Keratinocyte (primary cell): ENCODE results near the gene PDRG1. TPM values are rescaled to one million over a fixed set of nuclear protein-coding genes. Genes with fewer than 3 reads are reported as not detected.

Experiments
- DNase-seq: peaks from one replicate; pipeline ENCODE4 v3.0.0-alpha.2; 2011; ENCODE audit warnings: low read depth, missing footprints, low spot score
- FAIRE-seq: peaks from 2 replicates; lab custom pipeline; 2011; peaks lifted over from hg19 to GRCh38; lab: Jason Lieb, UNC
- H2AFZ ChIP-seq: 2 replicates; pipeline ENCODE4 v1.6.0; 2012; ENCODE audit warnings: low read length, control low read depth, inconsistent platforms; ENCODE audit not compliant: control insufficient read depth
- H3K27ac ChIP-seq: 2 replicates; pipeline ENCODE4 v1.5.1; 2011; ENCODE audit warnings: low read length; ENCODE audit not compliant: control insufficient read depth, insufficient read depth
- H3K27me3 ChIP-seq: 3 replicates; pipeline ENCODE4 v1.6.0; 2011; ENCODE audit warnings: low read length; ENCODE audit not compliant: control insufficient read depth, insufficient read depth; ENCODE audit errors: extremely low read depth
- H3K36me3 ChIP-seq, 2 experiments: 2 replicates in 1 of 2; 3 replicates in 1 of 2; pipeline ENCODE4 v1.5.1; 2011; ENCODE audit warnings: low read length in 2 of 2, mild to moderate bottlenecking in 1 of 2; ENCODE audit not compliant: control insufficient read depth in 2 of 2, insufficient read depth in 2 of 2; ENCODE audit errors: extremely low read depth in 1 of 2
- H3K4me1 ChIP-seq: 3 replicates; pipeline ENCODE4 v1.5.1; 2011; ENCODE audit warnings: low read length; ENCODE audit not compliant: control insufficient read depth, insufficient read depth; ENCODE audit errors: extremely low read depth
- H3K4me2 ChIP-seq: 3 replicates; pipeline ENCODE4 v1.6.0; 2011; ENCODE audit warnings: low read depth, low read length; ENCODE audit not compliant: control insufficient read depth, insufficient read depth; ENCODE audit errors: extremely low read depth
- H3K4me3 ChIP-seq, 3 experiments: fragments of 200-600 bp in 1 of 3; sonication (generic) in 1 of 3; 2 replicates in 2 of 3; 3 replicates in 1 of 3; pipeline ENCODE4 v1.5.1; 2011 to 2016; ENCODE audit warnings: low read length in 3 of 3, mild to moderate bottlenecking in 3 of 3, control low read depth in 2 of 3, inconsistent platforms in 1 of 3, low read depth in 1 of 3, mixed read lengths in 1 of 3, mixed run types in 1 of 3, moderate library complexity in 1 of 3; ENCODE audit not compliant: control insufficient read depth in 2 of 3, insufficient read depth in 2 of 3; ENCODE audit errors: extremely low read depth in 1 of 3
- H3K79me2 ChIP-seq: 2 replicates; pipeline ENCODE4 v1.6.0; 2012; ENCODE audit warnings: low read length; ENCODE audit not compliant: control insufficient read depth, insufficient read depth
- H3K9ac ChIP-seq: 3 replicates; pipeline ENCODE4 v1.6.0; 2011; ENCODE audit warnings: low read length; ENCODE audit not compliant: control insufficient read depth, insufficient read depth; ENCODE audit errors: extremely low read depth
- H3K9me1 ChIP-seq: 3 replicates; pipeline ENCODE4 v1.6.0; 2011; ENCODE audit warnings: low read length; ENCODE audit not compliant: control insufficient read depth, insufficient read depth; ENCODE audit errors: extremely low read depth
- H3K9me3 ChIP-seq: 2 replicates; pipeline ENCODE4 v1.5.1; 2012; ENCODE audit warnings: low read depth, low read length; ENCODE audit not compliant: control insufficient read depth
- H4K20me1 ChIP-seq: 3 replicates; pipeline ENCODE4 v1.6.0; 2011; ENCODE audit warnings: low read length; ENCODE audit not compliant: control insufficient read depth, insufficient read depth; ENCODE audit errors: extremely low read depth
- CTCF ChIP-seq, 3 experiments: IDR thresholded peaks in 1 of 3; conservative IDR thresholded peaks in 1 of 3; optimal IDR thresholded peaks in 1 of 3; 2 replicates in 2 of 3; 3 replicates in 1 of 3; pipeline versions ENCODE3 to v1.5.1; 2011; ENCODE audit warnings: low read length in 3 of 3, mild to moderate bottlenecking in 3 of 3, moderate library complexity in 2 of 3, control low read depth in 1 of 3, inconsistent platforms in 1 of 3; ENCODE audit not compliant: insufficient read depth in 2 of 3; ENCODE audit errors: extremely low read depth in 1 of 3
- EZH2 ChIP-seq: IDR thresholded peaks from one replicate; pipeline ENCODE4 v1.6.1; 2012; ENCODE audit warnings: inconsistent platforms, mild to moderate bottlenecking, low read length, moderate library complexity
- dilution Hi-C: fragments of 300-500 bp; cut with MboI; formaldehyde crosslinking; loops from one replicate; pipeline ENCODE4 v1.7.0; 2020; ENCODE audit warnings: low sequenced_read_pairs; ENCODE audit not compliant: extremely low pct_ligation_motif_present
- polyA minus RNA-seq, 3 experiments: library from RNA; depleted of rRNA, polyadenylated mRNA; stranded (reverse); fragments of >200 nt; gene quantifications; 1 replicate in 1 of 3; 2 replicates in 1 of 3; 3 replicates in 1 of 3; pipeline ENCODE4 v1.2.3, GENCODE V29; 2011
- polyA plus RNA-seq, 5 experiments: library from polyadenylated mRNA; depleted of rRNA in 3 of 5; stranded (reverse) in 3 of 5; stranded (forward) in 1 of 5; unstranded in 1 of 5; fragments of >200 nt; gene quantifications; 1 replicate in 1 of 5; 2 replicates in 3 of 5; 3 replicates in 1 of 5; pipeline versions ENCODE4 v1.2.1 to v1.2.3, GENCODE V29; 2011 to 2012; ENCODE audit warnings: missing spikeins in 2 of 5, low read depth in 1 of 5, low replicate concordance in 1 of 5

PDRG1 gene
- 15.3 to 17.5 TPM (median 15.7 TPM) in 3 replicates for polyA plus RNA-seq
- 13.6 TPM for polyA plus RNA-seq (2011; ENCODE audit: low read depth)
- 13.1 and 15.8 TPM in 2 replicates for polyA plus RNA-seq (2011; cell fraction: cytosol; rRNA removed)
- 11.1 and 12.3 TPM in 2 replicates for polyA plus RNA-seq (2011; cell fraction: nucleus; rRNA removed)
- polyA plus RNA-seq (2012; ENCODE audit: low replicate concordance): 13.4 and 13.9 TPM in 2 replicates
- polyA minus RNA-seq: 1.6 to 3.9 TPM (median 2.3 TPM) in 3 replicates
- 11.3 TPM for polyA minus RNA-seq (2011; cell fraction: cytosol; rRNA and poly(A)+ RNA removed)
- 1.6 and 2.2 TPM in 2 replicates for polyA minus RNA-seq (2011; cell fraction: nucleus; rRNA and poly(A)+ RNA removed)

GRCh38 chr20:31951530-31952453 is at the start of gene PDRG1:
TSS of gene PDRG1 (minus strand) at chr20:31952046. CDS start at chr20:31951961, 85 bp downstream.
- H3K36me3 ChIP-seq: peaks cover 4 to 23% of the 10 kb centered on the region in 2 experiments
- peak within 1 kb of the TSS; percentile 91 for H3K4me2 ChIP-seq
- H3K9me1 ChIP-seq: no peaks in the 10 kb centered on the region
- dilution Hi-C loops: no loop called here
- no peaks in the 10 kb centered on the region for H4K20me1 ChIP-seq
- FAIRE-seq (no peak), DNase-seq (peak; percentile 81)
- H3K4me3 ChIP-seq: peak within 1 kb of the TSS; percentile 83 to 96 (median 86)
- H2AFZ ChIP-seq: peak within 1 kb of the TSS; percentile 78
- peaks cover 9% of the 10 kb centered on the region for H3K4me1 ChIP-seq
- H3K79me2 ChIP-seq: peaks cover 24% of the 10 kb centered on the region
- peaks cover 8% of the 10 kb centered on the region for H3K27me3 ChIP-seq
- H3K9ac ChIP-seq: peak within 1 kb of the TSS; percentile 85
- TF ChIP-seq EZH2 (no peak), CTCF (optimal IDR thresholded peaks at IDR 0.05 in 1 of 3, IDR thresholded peaks at IDR 0.05 in 1 of 3, conservative IDR thresholded peaks at IDR 0.05 in 1 of 3; ENCODE audit: extremely low read depth in 1 of 3, insufficient read depth in 2 of 3, low read length in 3 of 3) (peak; percentile 92 to 99 (median 93))
- H3K9me3 ChIP-seq: no peaks in the 10 kb centered on the region
- H3K27ac ChIP-seq: peak within 1 kb of the TSS; percentile 58

GRCh38 chr20:31998246-31998645 is 46.4 kb upstream of the PDRG1 start:
- dilution Hi-C loops: no loop called here
- FAIRE-seq (no peak), DNase-seq (no peak)
- Histone ChIP-seq H3K9me1 (no peaks in the 10 kb centered on the region), H3K4me2 (no peak overlapping the region), H3K4me3 (no peak overlapping the region), H3K79me2 (no peaks in the 10 kb centered on the region), H3K36me3 (no peaks in the 10 kb centered on the region), H3K9me3 (no peaks in the 10 kb centered on the region), H3K27ac (no peak overlapping the region), H3K9ac (no peak overlapping the region), H4K20me1 (no peaks in the 10 kb centered on the region), H2AFZ (no peak overlapping the region), H3K4me1 (no peaks in the 10 kb centered on the region), H3K27me3 (peaks cover 27% of the 10 kb centered on the region)
- no peak for TF ChIP-seq EZH2
- TF ChIP-seq CTCF (optimal IDR thresholded peaks at IDR 0.05 in 1 of 3, IDR thresholded peaks at IDR 0.05 in 1 of 3, conservative IDR thresholded peaks at IDR 0.05 in 1 of 3; ENCODE audit: extremely low read depth in 1 of 3, insufficient read depth in 2 of 3, low read length in 3 of 3): no peak
